Stimulated activated naive B cell treated with anti-CD40 and anti-IgM and Interleukin-4, amounts not matched to agents 10 μg/mL and 1 μg/mL and 100 μg/mL, for 72 hours (primary cell): ENCODE data around the gene CABP7.
"Not testable (repeated sequence)": the region's sequence is repeated elsewhere in the genome, so short reads cannot be mapped to it uniquely, and the experiment has no call there.

Experiments
- ATAC-seq, 2 donors: fragments of 150-1000 bp; cut with Tn5 transposase; replicated peaks; 2 replicates each; pipeline ENCODE4 v1.10.0; 2021; ENCODE audit warnings: moderate library complexity in 1 of 2
- DNase-seq: peaks from one replicate; pipeline ENCODE4 v3.0.0; 2021
- H3K27ac Mint-ChIP-seq: one replicate; pipeline ENCODE4 v1.8.0; 2022; ENCODE audit warnings: mild to moderate bottlenecking, mixed read lengths
- H3K27me3 Mint-ChIP-seq, 2 donors: one replicate each; pipeline ENCODE4 v1.8.0; 2022; ENCODE audit warnings: mixed read lengths in 2 of 2
- H3K36me3 Mint-ChIP-seq, 2 donors: one replicate each; pipeline ENCODE4 v1.8.0; 2022; ENCODE audit warnings: mixed read lengths in 2 of 2, mild to moderate bottlenecking in 1 of 2
- H3K4me1 Mint-ChIP-seq, 2 donors: one replicate each; pipeline ENCODE4 v1.8.0; 2022; ENCODE audit warnings: mixed read lengths in 2 of 2, mild to moderate bottlenecking in 1 of 2
- H3K4me3 Mint-ChIP-seq, 2 donors: one replicate each; pipeline ENCODE4 v1.8.0; 2022; ENCODE audit warnings: mild to moderate bottlenecking in 2 of 2, mixed read lengths in 2 of 2, moderate library complexity in 1 of 2
- H3K9me3 Mint-ChIP-seq, 2 donors: one replicate each; pipeline ENCODE4 v1.8.0; 2022; ENCODE audit warnings: mixed read lengths in 2 of 2, mild to moderate bottlenecking in 1 of 2

Gene CABP7

GRCh38 chr22:29738118-29738815 is 18.5 kb downstream of the CABP7 start:
- H3K9me3 Mint-ChIP-seq, result no peaks in the 10 kb centered on the region
- ATAC-seq (no peak), DNase-seq (no peak)
- H3K27ac Mint-ChIP-seq, result no peak overlapping the region
- peaks cover 33 to 66% of the 10 kb centered on the region in 2 donors for H3K36me3 Mint-ChIP-seq
- no peak overlapping the region for H3K4me3 Mint-ChIP-seq
- peaks cover 15 to 18% of the 10 kb centered on the region in 2 donors for H3K4me1 Mint-ChIP-seq
- H3K27me3 Mint-ChIP-seq, result no peaks in the 10 kb centered on the region

- ATAC-seq (no peak), DNase-seq (no peak)
- peaks cover 6% of the 10 kb centered on the region in 2 donors for H3K4me1 Mint-ChIP-seq
- no peaks in the 10 kb centered on the region for H3K9me3 Mint-ChIP-seq
- H3K36me3 Mint-ChIP-seq, result peaks cover 29 to 59% of the 10 kb centered on the region in 2 donors
- H3K27me3 Mint-ChIP-seq, result no peaks in the 10 kb centered on the region
- H3K4me3 Mint-ChIP-seq, result no peak overlapping the region
- no peak overlapping the region for H3K27ac Mint-ChIP-seq
Observed at GRCh38 chr22:29739346-29739875, 19.6 kb downstream of the CABP7 start.

DNA sequence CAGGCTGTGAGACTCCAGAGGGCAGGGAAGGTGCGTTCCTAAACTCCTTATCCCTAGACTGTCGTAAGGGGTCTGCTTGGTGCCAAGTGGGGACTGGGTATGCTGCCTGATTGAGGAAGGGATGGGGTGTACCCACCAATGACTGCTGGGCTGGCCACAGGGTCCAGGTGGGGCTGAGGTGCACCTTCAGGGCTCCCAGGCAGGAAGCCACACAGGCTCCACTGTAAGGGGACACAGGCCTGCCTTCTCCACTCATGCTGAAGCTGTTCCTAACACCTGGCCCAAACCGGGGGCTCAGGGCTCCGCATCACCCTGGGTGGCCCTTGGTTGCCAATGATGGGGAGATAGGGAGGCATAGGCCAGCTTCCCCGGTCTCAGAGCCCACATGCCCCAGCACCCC is 20.4 kb downstream of the CABP7 start:
- DNase-seq, result no peak
- Mint-ChIP-seq H3K4me1 (peaks cover 0 to 3% of the 10 kb centered on the region in 2 donors), H3K27me3 (no peaks in the 10 kb centered on the region), H3K9me3 (no peaks in the 10 kb centered on the region), H3K4me3 (no peak overlapping the region), H3K36me3 (peaks cover 27 to 60% of the 10 kb centered on the region in 2 donors), H3K27ac (no peak overlapping the region)
- no peak for ATAC-seq

GRCh38 chr22:29741926-29742325 is 22.1 kb downstream of the CABP7 start:
- H3K9me3 Mint-ChIP-seq, result no peaks in the 10 kb centered on the region
- H3K4me1 Mint-ChIP-seq, result no peaks in the 10 kb centered on the region
- no peaks in the 10 kb centered on the region for H3K27me3 Mint-ChIP-seq
- H3K27ac Mint-ChIP-seq, result no peak overlapping the region
- no peak for DNase-seq
- ATAC-seq, result no peak
- H3K36me3 Mint-ChIP-seq, result peaks cover 28 to 63% of the 10 kb centered on the region in 2 donors
- no peak overlapping the region for H3K4me3 Mint-ChIP-seq

- ATAC-seq (no peak), DNase-seq (no peak)
- no peaks in the 10 kb centered on the region for H3K27me3 Mint-ChIP-seq
- no peaks in the 10 kb centered on the region for H3K4me1 Mint-ChIP-seq
- H3K9me3 Mint-ChIP-seq, result no peaks in the 10 kb centered on the region
- peak overlapping the region; percentile 14 for H3K27ac Mint-ChIP-seq
- H3K4me3 Mint-ChIP-seq, result no peak overlapping the region
- H3K36me3 Mint-ChIP-seq, result peaks cover 29 to 62% of the 10 kb centered on the region in 2 donors
Observed at GRCh38 chr22:29742326-29742725, 22.5 kb downstream of the CABP7 start.

DNA sequence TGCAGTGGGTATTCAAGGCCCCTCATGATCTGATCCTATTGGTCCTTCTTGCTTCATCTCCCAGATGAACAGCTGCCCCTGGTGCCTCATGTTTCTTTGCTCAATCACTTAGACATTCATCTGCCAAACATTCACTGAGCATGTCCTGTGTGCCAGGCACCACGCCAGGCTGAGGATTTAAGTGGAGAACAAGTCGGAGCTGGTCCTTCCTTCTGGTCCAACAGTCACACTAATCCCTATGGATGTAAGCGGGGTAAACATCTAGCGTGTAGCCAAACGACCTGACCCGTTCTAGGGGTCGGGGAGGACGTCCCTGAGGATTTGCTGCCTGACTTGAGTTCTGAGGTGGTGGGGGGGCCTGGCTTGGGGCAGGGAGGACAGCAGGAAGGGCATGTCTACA is 25.1 kb downstream of the CABP7 start:
- H3K4me1 Mint-ChIP-seq, result no peaks in the 10 kb centered on the region
- H3K27me3 Mint-ChIP-seq, result no peaks in the 10 kb centered on the region
- H3K9me3 Mint-ChIP-seq, result no peaks in the 10 kb centered on the region
- DNase-seq (no peak), ATAC-seq (no peak)
- no peak overlapping the region for H3K4me3 Mint-ChIP-seq
- H3K27ac Mint-ChIP-seq, result no peak overlapping the region
- H3K36me3 Mint-ChIP-seq, result peaks cover 30 to 56% of the 10 kb centered on the region in 2 donors

DNA sequence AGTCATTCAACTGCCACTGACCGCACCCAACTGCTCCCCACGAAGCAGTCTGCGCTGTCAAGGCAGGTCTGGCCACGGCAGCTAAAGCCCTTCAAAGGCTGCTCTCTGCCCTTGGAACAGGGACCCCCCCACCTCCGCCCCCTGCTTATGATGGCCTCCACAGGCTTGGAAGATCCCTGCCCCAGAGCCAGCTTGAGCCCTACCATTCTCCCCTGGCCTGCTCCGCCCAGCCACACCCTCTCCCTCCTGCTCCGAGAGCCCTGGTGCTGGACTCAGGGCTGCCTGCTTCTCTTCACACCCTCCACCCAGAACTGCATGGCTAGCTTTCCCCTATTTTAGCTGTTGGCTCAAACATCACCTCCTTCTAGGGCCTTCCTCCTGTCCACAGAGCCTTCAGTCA is 28.0 kb downstream of the CABP7 start:
- Mint-ChIP-seq H3K36me3 (peaks cover 31 to 41% of the 10 kb centered on the region in 2 donors), H3K9me3 (no peaks in the 10 kb centered on the region), H3K4me1 (peaks cover 0 to 5% of the 10 kb centered on the region in 2 donors), H3K4me3 (no peak overlapping the region), H3K27ac (no peak overlapping the region), H3K27me3 (no peaks in the 10 kb centered on the region)
- no peak for ATAC-seq
- no peak for DNase-seq

GRCh38 chr22:29748248-29748893 is 28.6 kb downstream of the CABP7 start:
- H3K4me3 Mint-ChIP-seq, result no peak overlapping the region
- peaks cover 31 to 41% of the 10 kb centered on the region in 2 donors for H3K36me3 Mint-ChIP-seq
- DNase-seq, result no peak
- no peak overlapping the region for H3K27ac Mint-ChIP-seq
- H3K4me1 Mint-ChIP-seq, result peaks cover 0 to 5% of the 10 kb centered on the region in 2 donors
- H3K9me3 Mint-ChIP-seq, result no peaks in the 10 kb centered on the region
- no peaks in the 10 kb centered on the region for H3K27me3 Mint-ChIP-seq
- no peak for ATAC-seq

GRCh38 chr22:29750029-29750428 is 30.2 kb downstream of the CABP7 start:
- H3K4me3 Mint-ChIP-seq, result no peak overlapping the region
- no peaks in the 10 kb centered on the region for H3K9me3 Mint-ChIP-seq
- H3K27ac Mint-ChIP-seq, result no peak overlapping the region
- DNase-seq (no peak), ATAC-seq (no peak)
- H3K4me1 Mint-ChIP-seq, result peaks cover under 1 to 8% of the 10 kb centered on the region in 2 donors
- H3K36me3 Mint-ChIP-seq, result peaks cover 29 to 37% of the 10 kb centered on the region in 2 donors
- H3K27me3 Mint-ChIP-seq, result no peaks in the 10 kb centered on the region

- H3K36me3 Mint-ChIP-seq, result peaks cover 25 to 29% of the 10 kb centered on the region in 2 donors
- H3K27ac Mint-ChIP-seq, result no peak overlapping the region
- H3K9me3 Mint-ChIP-seq, result no peaks in the 10 kb centered on the region
- peaks cover 8 to 16% of the 10 kb centered on the region in 2 donors for H3K4me1 Mint-ChIP-seq
- no peaks in the 10 kb centered on the region for H3K27me3 Mint-ChIP-seq
- H3K4me3 Mint-ChIP-seq, result no peak overlapping the region
- DNase-seq (no peak), ATAC-seq (no peak)
Observed at GRCh38 chr22:29750559-29751538, 31.0 kb downstream of the CABP7 start.

- H3K27ac Mint-ChIP-seq, result no peak overlapping the region
- peaks cover 24 to 26% of the 10 kb centered on the region in 2 donors for H3K36me3 Mint-ChIP-seq
- ATAC-seq (no peak), DNase-seq (no peak)
- no peaks in the 10 kb centered on the region for H3K27me3 Mint-ChIP-seq
- H3K4me1 Mint-ChIP-seq, result peaks cover 9 to 18% of the 10 kb centered on the region in 2 donors
- no peaks in the 10 kb centered on the region for H3K9me3 Mint-ChIP-seq
- no peak overlapping the region for H3K4me3 Mint-ChIP-seq
Observed at GRCh38 chr22:29751669-29752068, 31.9 kb downstream of the CABP7 start.

DNA sequence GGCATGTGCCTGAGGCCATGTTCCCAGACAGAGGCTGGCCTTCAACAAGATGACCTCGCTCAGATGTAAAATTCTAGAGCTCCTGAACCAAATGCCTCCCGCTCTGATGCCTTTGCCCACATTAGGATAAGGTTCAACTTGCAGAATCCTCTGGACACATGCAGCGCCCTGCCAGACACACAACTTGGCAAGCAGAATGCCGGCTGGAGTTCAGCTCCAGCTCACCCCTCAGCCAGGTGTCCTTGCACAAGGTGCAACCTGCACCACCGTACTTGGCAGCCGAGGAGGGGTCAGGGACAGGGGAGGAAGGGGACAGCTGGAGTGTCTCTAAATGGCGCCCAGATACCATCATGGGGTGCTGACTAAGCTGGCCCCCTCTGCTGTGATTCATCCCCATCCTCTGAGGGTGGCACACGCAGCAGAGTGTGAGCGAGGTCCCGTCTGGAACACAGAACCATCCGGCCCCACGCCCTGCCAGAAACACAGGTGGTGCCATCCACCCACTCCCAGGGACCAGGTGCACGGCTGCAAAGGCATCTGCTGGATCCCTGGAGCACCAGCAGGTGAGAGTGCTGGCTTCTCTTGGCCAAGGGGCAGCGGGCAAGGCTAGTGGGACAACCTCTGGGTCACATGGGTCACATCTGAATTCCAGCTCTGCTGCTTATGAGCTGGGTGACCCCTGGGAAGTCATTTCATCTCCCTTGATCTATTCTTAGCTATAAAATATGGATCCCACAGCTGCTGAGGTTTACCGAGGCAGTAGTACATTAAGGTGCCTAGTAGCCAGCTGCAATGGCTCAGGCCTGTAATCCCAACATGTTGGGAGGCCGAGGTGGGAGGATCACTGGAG is 34.2 kb downstream of the CABP7 start:
- H3K27me3 Mint-ChIP-seq, result no peaks in the 10 kb centered on the region
- peaks cover 11 to 20% of the 10 kb centered on the region in 2 donors for H3K4me1 Mint-ChIP-seq
- no peaks in the 10 kb centered on the region for H3K9me3 Mint-ChIP-seq
- DNase-seq, result no peak
- peaks cover 12 to 14% of the 10 kb centered on the region in 2 donors for H3K36me3 Mint-ChIP-seq
- no peak overlapping the region for H3K27ac Mint-ChIP-seq
- no peak overlapping the region for H3K4me3 Mint-ChIP-seq
- no peak for ATAC-seq

DNA sequence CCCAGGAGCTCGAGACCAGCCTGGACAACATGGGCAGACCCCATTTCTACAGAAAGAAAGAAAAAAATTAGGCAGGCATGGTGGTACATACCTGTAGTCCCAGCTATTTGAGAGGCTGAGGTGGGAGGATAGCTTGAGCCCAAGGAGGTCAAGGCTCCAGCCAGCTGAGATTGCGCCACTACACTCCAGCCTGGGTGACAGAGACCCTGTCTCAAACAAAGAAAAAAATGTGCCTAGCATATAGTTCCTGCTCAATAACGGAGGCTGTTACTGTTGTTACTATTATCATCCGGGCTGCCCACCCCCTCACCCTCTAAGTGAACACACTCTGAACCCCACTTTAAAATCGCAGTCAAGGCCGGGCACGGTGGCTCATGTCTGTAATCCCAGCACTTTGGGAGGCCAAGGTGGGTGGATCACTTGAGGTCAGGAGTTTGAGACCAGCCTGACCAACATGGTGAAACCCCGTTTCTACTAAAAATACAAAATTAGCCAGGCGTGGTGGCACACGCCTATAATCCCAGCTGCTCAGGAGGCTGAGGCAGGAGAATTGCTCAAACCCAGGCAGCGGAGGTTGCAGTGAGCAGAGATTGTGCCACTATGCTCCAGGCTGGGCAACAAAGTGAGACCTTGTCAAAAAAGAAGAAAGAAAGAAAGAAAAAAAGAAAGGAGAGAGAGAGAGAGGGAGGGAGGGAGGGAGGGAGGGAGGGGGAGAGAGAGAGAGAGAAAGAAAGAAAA is 35.0 kb downstream of the CABP7 start:
- not testable (repeated sequence) for ATAC-seq, H3K27me3 Mint-ChIP-seq, DNase-seq, H3K9me3 Mint-ChIP-seq
- peak overlapping the region in 1 of 2 donors; percentile 29 for H3K4me3 Mint-ChIP-seq
- peaks cover 13 to 24% of the 10 kb centered on the region in 2 donors for H3K4me1 Mint-ChIP-seq
- peak overlapping the region; percentile 59 for H3K27ac Mint-ChIP-seq
- peaks cover 10 to 12% of the 10 kb centered on the region in 2 donors for H3K36me3 Mint-ChIP-seq
